ENCODE data around the gene SPTBN5. TPM values are rescaled to one million over a fixed set of nuclear protein-coding genes. Genes with fewer than 3 reads are reported as not detected.

SPTBN5 gene
- total and polyA plus RNA-seq, 10 of the 15 experiments (the other 5 are each of a cell fraction or from before 2014, with no cell fraction given), result under 0.01 to 0.18 (median 0.04) TPM; not detected in 4

DNA sequence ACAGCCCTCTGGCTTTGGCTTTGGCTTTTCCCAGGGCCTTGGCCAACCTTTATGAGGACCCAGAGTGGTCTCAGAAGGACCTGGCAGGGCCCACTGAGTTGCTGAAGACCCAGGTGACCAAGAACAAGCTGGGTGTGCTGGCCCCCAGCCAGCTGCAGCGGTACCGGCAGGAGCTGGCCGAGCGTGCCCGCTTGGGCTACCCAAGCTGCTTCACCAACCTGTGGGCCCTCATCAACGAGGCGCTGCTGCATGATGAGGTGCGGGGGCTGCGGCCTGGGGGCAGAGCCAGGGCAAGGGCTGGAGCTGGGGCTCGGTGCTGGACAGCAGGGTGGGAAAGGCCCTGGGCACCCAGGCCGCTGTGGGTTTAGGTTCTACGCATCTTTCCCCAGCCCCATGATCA lies 49.0 kb downstream of the SPTBN5 start:
- Histone ChIP-seq H3K9me3 (replicated peaks; ENCODE audit: control insufficient read depth, insufficient read depth, low read length) (no peaks in the 10 kb centered on the region), H3K9ac (ENCODE audit: control insufficient read depth, insufficient read depth, low read length) (no peak overlapping the region), H3K4me1 (ENCODE audit: control insufficient read depth, insufficient read depth, low read length) (no peaks in the 10 kb centered on the region), H3K4me3 (no peak overlapping the region), H3K4me2 (ENCODE audit: control insufficient read depth, insufficient read depth) (no peak overlapping the region), H2AFZ (ENCODE audit: control insufficient read depth, low read depth, low read length) (no peak overlapping the region), H3K79me2 (ENCODE audit: control insufficient read depth, insufficient read depth, low read length) (no peaks in the 10 kb centered on the region), H4K20me1 (ENCODE audit: control insufficient read depth, insufficient read depth) (no peaks in the 10 kb centered on the region; the same call in 1 of the 2 replicates), H3K36me3 (ENCODE audit: control insufficient read depth in 2 of 2, insufficient read depth in 2 of 2, low read length in 1 of 2) (no peaks in the 10 kb centered on the region; a peak in 1 of 4 replicates), H3K27me3 (replicated peaks in 1 of 2; ENCODE audit: control insufficient read depth in 2 of 2, insufficient read depth in 2 of 2, low read length in 1 of 2) (no peaks in the 10 kb centered on the region), H3K27ac (ENCODE audit: control insufficient read depth, insufficient read depth) (no peak overlapping the region)
- CTCF ChIA-PET, result no interaction called here
- TF ChIP-seq IRF4 (IDR thresholded peaks at IDR 0.05; ENCODE audit: low read depth, low read length), result no peak
- no peak for TF ChIP-seq BMI1 (IDR thresholded peaks at IDR 0.05; ENCODE audit: borderline replicate concordance)
- TF ChIP-seq ATF3 (IDR thresholded peaks at IDR 0.05; ENCODE audit: borderline replicate concordance, extremely low read depth, low read depth, low read length), result no peak
- no peak for TF ChIP-seq MTA2 (IDR thresholded peaks at IDR 0.05; ENCODE audit: low read depth)
- no peak for TF ChIP-seq WRNIP1 (IDR thresholded peaks at IDR 0.05; ENCODE audit: borderline replicate concordance, low read depth, low read length)
- TF ChIP-seq SMARCA5 (IDR thresholded peaks at IDR 0.05), result no peak
- no peak for TF ChIP-seq NRF1 (conservative IDR thresholded peaks at IDR 0.05; ENCODE audit: low read depth, low read length)
- TF ChIP-seq GABPA (IDR thresholded peaks at IDR 0.05; ENCODE audit: low read depth), result no peak
- no peak for TF ChIP-seq SIX5 (IDR thresholded peaks at IDR 0.05; ENCODE audit: low read depth, low read length, severe bottlenecking)
- no peak for TF ChIP-seq FOXM1 (IDR thresholded peaks at IDR 0.05; ENCODE audit: low read depth, low read length)
- no peak for TF ChIP-seq POLR2A (IDR thresholded peaks at IDR 0.05; ENCODE audit: low read depth, low read length)
- TF ChIP-seq ZNF687 (IDR thresholded peaks at IDR 0.05), result no peak
- TF ChIP-seq KLF5 (IDR thresholded peaks at IDR 0.05; ENCODE audit: partially characterized antibody), result no peak
- BruUV-seq (replicated peaks), result no TSS peak
- intact Hi-C loops (cut with micrococcal nuclease; ENCODE audit: unreplicated experiment) (no loop called here), in situ Hi-C loops (cut with MboI) (no loop called here)
- FAIRE-seq (no peak), ATAC-seq (no peak), DNase-seq (ENCODE audit: low read depth, low spot score) (no peak)
- SMC1A ChIA-PET (ENCODE audit: uncharacterized antibody, unreplicated experiment), result no interaction called here
- 88% methylated on average over 10 of the region's 12 CpGs for WGBS (ENCODE audit: insufficient coverage, insufficient replicate concordance, low lambda C conversion rate, missing lambda C conversion rate)
- RAD21 ChIA-PET (ENCODE audit: unreplicated experiment), result no interaction called here
- POLR2A ChIA-PET, result no interaction called here

Data from GM12878 (cell line).